RKO (cell line): Measurements from ENCODE around the gene DSP.
A peak's percentile ranks its signal among the peaks of the same experiment; 100 is the strongest.

Experiments
- DNase-seq: peaks from one replicate; pipeline ENCODE4 v3.0.0-alpha.2; 2016; ENCODE audit warnings: low spot score

The DSP gene

DNA sequence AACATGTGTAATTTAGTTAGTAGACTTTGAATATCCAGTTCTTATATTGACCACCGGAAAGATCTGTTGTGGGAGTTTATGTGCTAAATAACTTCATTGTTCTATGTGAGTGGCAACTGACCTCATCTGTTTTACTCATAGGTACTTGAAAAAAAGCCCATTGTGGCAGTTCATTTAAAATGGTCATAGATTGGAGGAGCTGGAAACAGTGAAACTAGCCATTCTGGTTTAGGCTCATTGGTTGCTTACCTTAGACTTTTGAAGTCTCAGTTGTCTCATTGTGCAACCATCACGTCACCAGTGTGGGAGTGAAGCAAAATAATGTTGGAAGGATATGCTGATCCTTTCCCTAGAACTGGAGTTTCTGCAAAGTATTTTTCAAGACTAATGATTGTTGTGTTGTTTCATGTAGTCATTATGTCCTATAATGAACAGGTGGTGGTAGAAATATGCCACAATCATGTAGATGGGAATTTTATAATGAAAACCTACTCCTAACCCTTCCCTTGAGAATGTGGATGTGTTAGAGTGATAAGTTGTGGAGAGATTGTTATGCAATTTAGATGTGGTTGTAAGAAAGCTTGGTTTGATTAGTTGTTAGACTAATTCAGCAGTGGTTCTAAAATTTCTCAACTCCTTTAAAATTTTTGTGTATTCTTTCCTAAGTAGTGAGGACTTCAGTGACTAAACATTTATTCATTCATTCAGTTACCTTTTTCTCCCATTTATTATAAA lies 18.3 kb downstream of the DSP start:
- no peak for DNase-seq

DNA sequence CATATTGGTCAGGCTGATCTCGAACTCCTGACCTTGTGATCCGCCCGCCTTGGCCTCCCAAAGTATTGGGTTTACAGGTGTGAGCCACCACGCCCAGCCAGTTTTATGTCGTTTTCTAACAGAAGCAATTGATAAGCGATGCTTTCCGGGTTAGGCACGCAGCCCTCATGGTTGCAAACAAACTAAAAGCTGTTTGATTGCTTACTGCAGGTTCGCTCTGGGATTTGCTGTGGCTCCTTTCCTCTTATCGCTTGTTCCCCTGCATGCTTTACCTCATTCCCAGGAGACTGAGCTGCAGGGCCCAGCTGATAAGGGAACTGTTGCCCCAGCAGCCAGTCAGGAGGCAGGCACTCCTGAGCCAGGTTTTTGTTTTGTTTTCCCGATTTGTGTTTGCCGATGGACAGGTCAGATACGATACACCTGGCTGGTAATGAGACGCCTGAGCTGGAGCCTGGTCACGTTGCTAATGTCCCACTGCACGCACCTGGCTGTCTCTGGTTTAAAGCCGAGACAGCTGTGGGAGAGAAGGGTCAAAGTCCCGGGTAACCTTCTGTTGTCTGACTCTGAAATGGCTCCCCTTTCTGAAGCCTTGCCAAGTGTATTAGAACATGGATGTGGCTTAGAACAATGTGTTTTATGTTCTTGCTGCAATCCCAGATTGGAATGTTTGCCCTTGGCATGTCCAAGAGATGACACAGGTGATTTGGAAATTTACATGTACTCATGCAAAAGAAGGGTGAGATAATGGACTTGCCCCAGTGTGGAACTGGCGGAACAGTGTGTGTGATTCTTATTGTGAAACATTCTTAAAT lies 19.9 kb downstream of the DSP start:
- no peak for DNase-seq

DNA sequence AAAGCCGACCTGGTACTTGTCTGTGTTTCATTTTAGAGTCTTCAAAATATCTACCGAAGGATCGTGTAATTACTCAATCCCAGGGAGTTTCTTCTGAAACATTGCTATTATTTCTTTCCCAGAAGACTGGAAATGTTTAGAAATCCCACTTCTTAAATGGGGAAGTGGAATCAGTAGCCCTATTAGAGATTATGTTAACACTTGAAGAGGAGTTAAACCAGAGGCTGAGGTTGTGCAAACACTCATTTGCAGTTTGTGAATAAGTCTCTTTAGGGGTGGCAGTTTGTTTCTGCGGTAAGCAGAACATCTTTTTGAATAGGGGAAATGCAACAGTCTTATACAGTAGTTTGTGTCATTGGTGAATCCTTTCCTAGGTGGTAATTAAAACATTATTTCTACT lies 21.3 kb downstream of the DSP start:
- no peak for DNase-seq

DNA sequence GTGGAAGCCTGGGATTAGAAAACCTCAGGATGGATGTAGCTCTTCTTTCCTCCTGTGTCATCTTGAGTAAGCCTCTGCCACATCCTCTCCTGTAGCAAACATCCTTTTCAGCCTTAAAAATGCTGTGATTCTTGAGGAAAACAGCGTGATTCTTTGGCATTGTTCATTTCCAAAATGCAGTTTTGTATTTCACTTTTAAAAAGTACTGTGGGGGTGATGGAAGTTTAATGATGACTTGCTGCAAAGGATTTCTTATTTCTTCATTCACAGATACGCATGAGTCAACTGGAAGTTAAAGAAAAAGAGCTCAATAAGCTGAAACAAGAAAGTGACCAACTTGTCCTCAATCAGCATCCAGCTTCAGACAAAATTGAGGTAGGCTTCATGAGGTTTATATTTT lies 24.6 kb downstream of the DSP start:
- no peak for DNase-seq

- no peak for DNase-seq
Measured at GRCh38 chr6:7566617-7567173, 25.2 kb downstream of the DSP start.

GRCh38 chr6:7568021-7568420 lies 26.6 kb downstream of the DSP start:
- no peak for DNase-seq

- DNase-seq = no peak
Measured at GRCh38 chr6:7569082-7569481, 27.6 kb downstream of the DSP start.

- DNase-seq = no peak
Measured at GRCh38 chr6:7572213-7572943, 30.9 kb downstream of the DSP start.

- no peak for DNase-seq
Measured at GRCh38 chr6:7574500-7574899, 33.0 kb downstream of the DSP start.

- no peak for DNase-seq
Measured at GRCh38 chr6:7578516-7578915, 37.0 kb downstream of the DSP start.

GRCh38 chr6:7578931-7579330 lies 37.5 kb downstream of the DSP start:
- DNase-seq = no peak

DNA sequence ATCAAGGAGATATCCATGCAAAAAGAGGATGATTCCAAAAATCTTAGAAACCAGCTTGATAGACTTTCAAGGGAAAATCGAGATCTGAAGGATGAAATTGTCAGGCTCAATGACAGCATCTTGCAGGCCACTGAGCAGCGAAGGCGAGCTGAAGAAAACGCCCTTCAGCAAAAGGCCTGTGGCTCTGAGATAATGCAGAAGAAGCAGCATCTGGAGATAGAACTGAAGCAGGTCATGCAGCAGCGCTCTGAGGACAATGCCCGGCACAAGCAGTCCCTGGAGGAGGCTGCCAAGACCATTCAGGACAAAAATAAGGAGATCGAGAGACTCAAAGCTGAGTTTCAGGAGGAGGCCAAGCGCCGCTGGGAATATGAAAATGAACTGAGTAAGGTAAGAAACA lies 38.4 kb downstream of the DSP start:
- DNase-seq = no peak

- DNase-seq = no peak
Measured at GRCh38 chr6:7580537-7580926, 39.1 kb downstream of the DSP start.

DNA sequence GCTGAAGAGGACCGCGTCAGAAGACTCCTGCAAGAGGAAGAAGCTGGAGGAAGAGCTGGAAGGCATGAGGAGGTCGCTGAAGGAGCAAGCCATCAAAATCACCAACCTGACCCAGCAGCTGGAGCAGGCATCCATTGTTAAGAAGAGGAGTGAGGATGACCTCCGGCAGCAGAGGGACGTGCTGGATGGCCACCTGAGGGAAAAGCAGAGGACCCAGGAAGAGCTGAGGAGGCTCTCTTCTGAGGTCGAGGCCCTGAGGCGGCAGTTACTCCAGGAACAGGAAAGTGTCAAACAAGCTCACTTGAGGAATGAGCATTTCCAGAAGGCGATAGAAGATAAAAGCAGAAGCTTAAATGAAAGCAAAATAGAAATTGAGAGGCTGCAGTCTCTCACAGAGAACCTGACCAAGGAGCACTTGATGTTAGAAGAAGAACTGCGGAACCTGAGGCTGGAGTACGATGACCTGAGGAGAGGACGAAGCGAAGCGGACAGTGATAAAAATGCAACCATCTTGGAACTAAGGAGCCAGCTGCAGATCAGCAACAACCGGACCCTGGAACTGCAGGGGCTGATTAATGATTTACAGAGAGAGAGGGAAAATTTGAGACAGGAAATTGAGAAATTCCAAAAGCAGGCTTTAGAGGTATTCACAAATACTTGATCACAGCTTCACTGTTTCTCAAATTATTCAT lies 39.6 kb downstream of the DSP start:
- DNase-seq = no peak

GRCh38 chr6:7585287-7585930 lies 43.9 kb downstream of the DSP start:
- DNase-seq = no peak

GRCh38 chr6:7587631-7588100 lies 46.2 kb downstream of the DSP start:
- peak; percentile 21 for DNase-seq

DNA sequence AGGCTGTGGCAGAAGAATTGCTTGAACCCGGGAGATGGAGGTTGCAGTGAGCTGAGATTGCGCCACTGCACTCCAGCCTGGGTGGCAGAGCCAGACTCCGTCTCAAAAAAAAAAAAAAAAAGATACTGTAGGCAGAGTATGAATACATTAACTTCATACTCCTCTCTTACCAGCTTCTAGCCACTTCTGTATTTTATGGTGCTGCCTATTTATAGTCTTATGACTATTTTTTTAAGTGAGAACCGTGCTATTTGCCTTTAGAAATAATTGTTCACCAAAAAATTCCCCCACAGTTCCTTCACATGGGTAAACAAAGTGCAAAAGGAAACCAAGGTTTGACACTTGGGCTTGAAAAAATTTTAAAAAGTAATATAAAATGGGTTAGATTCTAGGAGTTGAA lies 47.0 kb downstream of the DSP start:
- no peak for DNase-seq

DNA sequence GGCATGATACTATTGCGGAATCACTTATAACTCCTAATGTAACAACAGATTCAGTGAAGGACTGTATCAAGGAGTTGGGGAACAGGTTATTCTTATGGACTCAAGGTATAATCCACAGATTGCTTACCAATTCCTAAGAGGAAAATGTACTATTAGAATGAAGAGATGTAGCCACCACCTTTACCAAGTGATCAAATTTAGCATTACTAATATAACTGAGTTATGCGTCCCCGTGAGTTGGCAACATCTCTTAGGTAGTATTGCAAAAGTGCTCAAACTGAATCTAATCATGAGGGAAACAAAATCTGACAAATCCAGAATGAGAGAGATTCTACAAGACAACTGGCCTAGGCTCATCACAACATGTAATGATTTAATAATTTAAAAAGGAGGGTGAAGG lies 47.8 kb downstream of the DSP start:
- no peak for DNase-seq

DNA sequence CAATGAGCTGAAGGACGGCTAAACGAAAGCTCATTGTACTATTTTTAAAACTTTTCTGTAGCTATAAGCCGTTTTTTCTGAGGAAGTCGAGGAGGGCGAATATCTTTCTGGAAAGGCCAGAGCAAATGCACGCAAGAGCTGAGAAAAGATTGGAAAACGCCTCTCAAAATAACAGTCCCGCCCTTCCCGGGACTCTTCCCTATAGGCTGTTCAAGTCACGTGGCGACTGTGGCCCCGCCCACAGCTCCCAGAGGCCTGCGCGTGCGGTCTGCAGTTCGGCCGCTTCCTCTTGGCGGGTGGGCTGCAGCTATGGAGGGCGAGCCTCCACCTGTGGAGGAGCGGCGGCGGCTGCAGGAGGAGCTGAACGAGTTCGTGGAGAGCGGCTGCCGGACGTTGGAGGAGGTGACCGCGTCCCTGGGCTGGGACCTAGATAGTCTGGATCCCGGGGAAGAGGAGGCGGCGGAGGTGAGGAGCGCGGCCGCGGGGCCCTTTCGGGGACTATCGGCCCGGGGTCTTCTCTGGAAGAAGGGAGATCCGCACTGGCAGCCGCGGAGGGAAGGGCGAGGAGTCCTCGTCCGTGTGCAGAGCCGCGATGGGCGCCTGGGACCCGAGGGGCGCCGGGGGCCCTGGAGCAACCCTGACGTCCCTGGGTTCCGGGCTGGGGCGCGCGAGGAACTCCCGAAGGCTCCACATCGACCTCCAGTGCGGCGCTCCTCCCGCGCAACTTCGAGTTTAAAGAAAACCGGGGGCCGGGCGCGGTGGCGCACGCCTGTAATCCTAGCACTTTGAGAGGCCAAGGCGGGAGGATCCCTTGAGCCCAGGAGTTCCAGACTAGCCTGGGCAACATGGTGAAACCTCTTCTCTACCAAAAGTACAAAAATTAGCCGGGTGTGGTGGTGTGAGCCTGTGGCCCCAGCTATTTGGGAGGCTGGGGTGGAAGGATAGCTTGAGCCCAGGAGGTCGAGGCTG lies 48.8 kb downstream of the DSP start, which contains the start of gene SNRNP48:
SNRNP48 (plus strand) TSS at position 250 of the 969 bp plus-strand sequence; CDS start at position 310, 60 bp downstream.
- DNase-seq = peak; percentile 93

- peak; percentile 67 for DNase-seq
Measured at GRCh38 chr6:7590918-7591302, 49.4 kb downstream of the DSP start.
